SK-N-SH (cell line): ENCODE data around the gene FRY.

Source experiments
- CTCF ChIP-seq: fragments of 200-600 bp; sonication (generic); IDR thresholded peaks from 2 replicates; pipeline ENCODE4 v1.6.1; 2017; ENCODE audit warnings: antibody characterized with exemption, mild to moderate bottlenecking, moderate library complexity
- EP300 ChIP-seq, 2 experiments: IDR thresholded peaks; 2 replicates each; pipeline versions ENCODE4 v1.4.0 to v1.6.1; 2012; ENCODE audit warnings: borderline replicate concordance in 1 of 2, low read depth in 1 of 2, low read length in 1 of 2
- EZH2phosphoT487 ChIP-seq: fragments of 200-600 bp; sonication (generic); IDR thresholded peaks from 2 replicates; pipeline ENCODE4 v1.6.1; 2017; ENCODE audit warnings: low read depth, mixed run types, mild to moderate bottlenecking, antibody characterized with exemption, moderate library complexity, borderline replicate concordance
- FOXJ3 ChIP-seq: sonication (generic); formaldehyde crosslinking; IDR thresholded peaks from 2 replicates; pipeline ENCODE4 v1.5.1; 2020; ENCODE audit warnings: mild to moderate bottlenecking, missing genetic modification reagents
- GATA2 ChIP-seq: sonication (generic); formaldehyde crosslinking; IDR thresholded peaks from 2 replicates; pipeline ENCODE4 v1.5.0; 2020; ENCODE audit warnings: mild to moderate bottlenecking, missing genetic modification reagents
- MXI1 ChIP-seq: IDR thresholded peaks from 2 replicates; pipeline ENCODE4 v1.6.1; 2012; ENCODE audit warnings: mild to moderate bottlenecking, low read depth, low read length, improper control_type of control experiment
- NRF1 ChIP-seq: IDR thresholded peaks from 2 replicates; pipeline ENCODE4 v1.6.1; 2012; ENCODE audit warnings: low read depth, mild to moderate bottlenecking, low read length
- RAD21 ChIP-seq: IDR thresholded peaks from 2 replicates; pipeline ENCODE4 v1.6.1; 2012; ENCODE audit warnings: mild to moderate bottlenecking, low read length
- RFX5 ChIP-seq: IDR thresholded peaks from 2 replicates; pipeline ENCODE4 v1.6.1; 2012; ENCODE audit warnings: mild to moderate bottlenecking, improper control_type of control experiment, low read length
- SMC3 ChIP-seq: IDR thresholded peaks from 2 replicates; pipeline ENCODE4 v1.6.1; 2012; ENCODE audit warnings: low read depth, low read length, improper control_type of control experiment
- ZBTB33 ChIP-seq: IDR thresholded peaks from 2 replicates; pipeline ENCODE4 v1.4.0; 2012; ENCODE audit warnings: low read depth, borderline replicate concordance
- TF ChIP-seq, protein P1 (sequence below): fragments of 150-350 bp; IDR thresholded peaks from 2 replicates; pipeline ENCODE4 v1.6.1; 2016; ENCODE audit warnings: mild to moderate bottlenecking, low read depth, low read length
- TF ChIP-seq, protein P2 (sequence below): IDR thresholded peaks from 2 replicates; pipeline ENCODE4 v1.4.0; 2012; ENCODE audit warnings: low read depth

GRCh38 chr13:32041429-32041828 lies 9.9 kb downstream of the FRY start:
- no peak for TF ChIP-seq EP300 (IDR thresholded peaks at IDR 0.05; ENCODE audit: borderline replicate concordance in 1 of 2, low read depth in 1 of 2, low read length in 1 of 2)
- no peak for TF ChIP-seq RAD21
- no peak for TF ChIP-seq CTCF
- TF ChIP-seq ZBTB33 = no peak
- TF ChIP-seq GATA2 (CRISPR knock-in tag) = no peak
- TF ChIP-seq, protein P1, sequence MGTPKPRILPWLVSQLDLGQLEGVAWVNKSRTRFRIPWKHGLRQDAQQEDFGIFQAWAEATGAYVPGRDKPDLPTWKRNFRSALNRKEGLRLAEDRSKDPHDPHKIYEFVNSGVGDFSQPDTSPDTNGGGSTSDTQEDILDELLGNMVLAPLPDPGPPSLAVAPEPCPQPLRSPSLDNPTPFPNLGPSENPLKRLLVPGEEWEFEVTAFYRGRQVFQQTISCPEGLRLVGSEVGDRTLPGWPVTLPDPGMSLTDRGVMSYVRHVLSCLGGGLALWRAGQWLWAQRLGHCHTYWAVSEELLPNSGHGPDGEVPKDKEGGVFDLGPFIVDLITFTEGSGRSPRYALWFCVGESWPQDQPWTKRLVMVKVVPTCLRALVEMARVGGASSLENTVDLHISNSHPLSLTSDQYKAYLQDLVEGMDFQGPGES = no peak
- TF ChIP-seq RFX5 = no peak
- no peak for TF ChIP-seq MXI1
- no peak for TF ChIP-seq FOXJ3 (CRISPR knock-in tag)
- TF ChIP-seq NRF1 = no peak
- TF ChIP-seq, protein P2, sequence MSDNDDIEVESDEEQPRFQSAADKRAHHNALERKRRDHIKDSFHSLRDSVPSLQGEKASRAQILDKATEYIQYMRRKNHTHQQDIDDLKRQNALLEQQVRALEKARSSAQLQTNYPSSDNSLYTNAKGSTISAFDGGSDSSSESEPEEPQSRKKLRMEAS = no peak
- no peak for TF ChIP-seq EZH2phosphoT487
- TF ChIP-seq SMC3 = no peak
